ENCODE results near the gene CNTROB. TPM values are rescaled to one million over a fixed set of nuclear protein-coding genes. Genes with fewer than 3 reads are reported as not detected.
"Not testable (repeated sequence)": the region's sequence is repeated elsewhere in the genome, so short reads cannot be mapped to it uniquely, and the experiment has no call there.

The CNTROB gene
- total RNA-seq, 2 donors from 2014 or later: 23.9 to 40.6 TPM

DNA sequence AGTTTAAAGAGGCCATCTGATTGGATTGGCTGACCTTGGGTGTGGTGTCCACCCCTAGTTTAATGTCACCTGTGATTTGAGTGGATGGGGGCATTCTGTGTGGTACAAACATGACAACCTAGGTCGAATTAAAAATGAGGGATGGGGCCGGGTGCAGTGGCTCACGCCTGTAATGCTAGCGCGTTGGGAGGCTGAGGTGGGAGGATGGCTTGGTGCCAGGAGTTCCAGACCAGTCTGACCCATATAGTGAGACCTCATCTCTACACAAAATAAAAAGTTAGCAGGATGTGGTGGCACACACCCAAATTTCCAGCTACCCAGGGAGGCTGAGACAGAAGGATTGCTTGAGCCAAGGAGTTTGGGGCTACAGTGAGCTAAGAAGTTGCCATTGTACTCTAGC is 14.4 kb downstream of the CNTROB start:
- Histone ChIP-seq H3K4me3 (no peak overlapping the region), H3K9ac (ENCODE audit: low read depth in 2 of 2, low read length in 2 of 2) (no peak overlapping the region), H3K9me3 (no peaks in the 10 kb centered on the region), H3K27ac (no peak overlapping the region), H3K36me3 (peaks cover 8% of the 10 kb centered on the region), H3K27me3 (no peaks in the 10 kb centered on the region), H3K4me1 (no peaks in the 10 kb centered on the region)
- no peak for DNase-seq
- intact Hi-C loops (cut with DNase I): no loop called here
- TF ChIP-seq, protein P1, sequence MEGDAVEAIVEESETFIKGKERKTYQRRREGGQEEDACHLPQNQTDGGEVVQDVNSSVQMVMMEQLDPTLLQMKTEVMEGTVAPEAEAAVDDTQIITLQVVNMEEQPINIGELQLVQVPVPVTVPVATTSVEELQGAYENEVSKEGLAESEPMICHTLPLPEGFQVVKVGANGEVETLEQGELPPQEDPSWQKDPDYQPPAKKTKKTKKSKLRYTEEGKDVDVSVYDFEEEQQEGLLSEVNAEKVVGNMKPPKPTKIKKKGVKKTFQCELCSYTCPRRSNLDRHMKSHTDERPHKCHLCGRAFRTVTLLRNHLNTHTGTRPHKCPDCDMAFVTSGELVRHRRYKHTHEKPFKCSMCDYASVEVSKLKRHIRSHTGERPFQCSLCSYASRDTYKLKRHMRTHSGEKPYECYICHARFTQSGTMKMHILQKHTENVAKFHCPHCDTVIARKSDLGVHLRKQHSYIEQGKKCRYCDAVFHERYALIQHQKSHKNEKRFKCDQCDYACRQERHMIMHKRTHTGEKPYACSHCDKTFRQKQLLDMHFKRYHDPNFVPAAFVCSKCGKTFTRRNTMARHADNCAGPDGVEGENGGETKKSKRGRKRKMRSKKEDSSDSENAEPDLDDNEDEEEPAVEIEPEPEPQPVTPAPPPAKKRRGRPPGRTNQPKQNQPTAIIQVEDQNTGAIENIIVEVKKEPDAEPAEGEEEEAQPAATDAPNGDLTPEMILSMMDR (IDR thresholded peaks at IDR 0.05): no peak

DNA sequence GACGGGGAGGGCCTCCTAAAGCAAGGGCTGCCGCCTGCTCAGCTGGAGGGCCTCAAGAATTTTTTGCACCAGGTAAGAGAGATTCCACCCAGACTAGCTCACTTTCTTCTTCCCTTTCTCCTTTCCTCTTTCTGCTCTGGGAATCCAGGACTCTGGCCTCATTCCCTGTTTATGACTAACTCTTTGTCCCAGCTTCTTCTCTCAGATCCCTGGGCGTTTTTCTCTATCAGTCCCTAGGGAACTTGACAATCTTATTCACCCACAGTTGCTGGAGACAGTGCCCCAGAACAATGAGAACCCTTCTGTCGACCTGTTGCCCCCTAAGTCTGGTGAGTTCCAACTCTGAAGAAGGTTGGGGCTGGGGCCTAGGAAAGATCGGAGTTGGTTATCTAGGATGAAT is 15.6 kb downstream of the CNTROB start:
- Histone ChIP-seq H3K36me3 (peaks cover 8% of the 10 kb centered on the region), H3K27ac (no peak overlapping the region), H3K9ac (ENCODE audit: low read depth in 2 of 2, low read length in 2 of 2) (no peak overlapping the region), H3K9me3 (no peaks in the 10 kb centered on the region), H3K27me3 (no peaks in the 10 kb centered on the region), H3K4me1 (no peaks in the 10 kb centered on the region), H3K4me3 (no peak overlapping the region)
- intact Hi-C loops (cut with DNase I): no loop called here
- no peak for DNase-seq
- TF ChIP-seq, protein P1 (IDR thresholded peaks at IDR 0.05): no peak

DNA sequence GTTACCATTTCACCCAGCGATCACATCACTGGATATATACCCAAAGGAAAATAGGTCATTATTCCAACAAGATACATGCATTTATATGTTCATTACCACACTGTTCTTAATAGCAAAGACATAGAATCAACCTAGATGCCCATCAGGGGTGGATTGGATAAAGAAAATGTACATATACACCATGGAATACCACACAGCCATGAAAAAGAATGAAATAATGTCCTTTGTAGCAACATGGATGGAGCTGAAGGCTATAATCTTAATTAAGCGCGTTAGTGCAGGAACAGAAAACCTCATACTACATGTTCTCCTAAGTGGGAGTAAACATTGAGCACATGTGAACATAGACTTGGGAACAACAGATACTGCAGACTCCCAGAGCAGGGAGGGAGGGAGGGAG is 18.6 kb downstream of the CNTROB start:
- Histone ChIP-seq H3K4me1 (no peaks in the 10 kb centered on the region), H3K4me3 (no peak overlapping the region), H3K9ac (ENCODE audit: low read depth in 2 of 2, low read length in 2 of 2) (no peak overlapping the region), H3K27ac (no peak overlapping the region), H3K27me3 (no peaks in the 10 kb centered on the region), H3K9me3 (no peaks in the 10 kb centered on the region), H3K36me3 (peaks cover 8% of the 10 kb centered on the region)
- intact Hi-C loops (cut with DNase I): no loop called here
- TF ChIP-seq, protein P1 (IDR thresholded peaks at IDR 0.05): no peak
- DNase-seq: no peak

DNA sequence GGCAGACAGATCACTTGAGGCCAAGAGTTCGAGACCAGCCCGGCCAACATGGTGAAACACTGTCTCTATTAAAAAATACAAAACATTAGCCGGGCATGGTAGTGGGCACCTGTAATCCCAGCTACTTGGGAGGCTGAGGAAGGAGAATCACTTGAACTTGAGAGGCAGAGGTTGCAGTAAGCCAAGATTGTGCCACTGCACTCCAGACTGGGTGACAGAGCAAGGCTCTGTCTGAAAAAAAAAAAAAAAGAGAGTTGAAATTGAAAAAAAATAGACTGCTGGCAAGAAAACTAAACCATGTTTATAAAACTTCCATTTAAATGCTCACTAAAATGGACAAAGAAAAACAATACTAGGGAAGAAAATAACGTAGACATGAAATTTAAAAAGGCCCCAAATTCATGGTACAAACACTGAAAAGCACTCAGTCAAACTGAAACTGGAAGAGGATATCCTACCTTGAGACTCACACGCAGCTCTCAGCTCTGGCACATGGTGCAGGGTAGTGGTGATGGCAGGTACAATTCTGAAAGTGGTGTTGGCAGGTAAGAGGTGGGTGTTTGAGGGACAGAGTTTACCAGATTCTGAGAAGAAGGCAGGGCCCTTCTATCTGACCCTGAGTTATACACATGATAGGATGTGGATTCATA is 19.3 kb downstream of the CNTROB start:
- no peak overlapping the region for H3K4me3 ChIP-seq
- H3K9me3 ChIP-seq: no peaks in the 10 kb centered on the region
- peaks cover 8% of the 10 kb centered on the region for H3K36me3 ChIP-seq
- H3K9ac ChIP-seq (ENCODE audit: low read depth in 2 of 2, low read length in 2 of 2): no peak overlapping the region
- TF ChIP-seq, protein P1 (IDR thresholded peaks at IDR 0.05): no peak
- intact Hi-C loops (cut with DNase I): no loop called here
- H3K4me1 ChIP-seq: no peaks in the 10 kb centered on the region
- no peak for DNase-seq
- no peak overlapping the region for H3K27ac ChIP-seq
- no peaks in the 10 kb centered on the region for H3K27me3 ChIP-seq

DNA sequence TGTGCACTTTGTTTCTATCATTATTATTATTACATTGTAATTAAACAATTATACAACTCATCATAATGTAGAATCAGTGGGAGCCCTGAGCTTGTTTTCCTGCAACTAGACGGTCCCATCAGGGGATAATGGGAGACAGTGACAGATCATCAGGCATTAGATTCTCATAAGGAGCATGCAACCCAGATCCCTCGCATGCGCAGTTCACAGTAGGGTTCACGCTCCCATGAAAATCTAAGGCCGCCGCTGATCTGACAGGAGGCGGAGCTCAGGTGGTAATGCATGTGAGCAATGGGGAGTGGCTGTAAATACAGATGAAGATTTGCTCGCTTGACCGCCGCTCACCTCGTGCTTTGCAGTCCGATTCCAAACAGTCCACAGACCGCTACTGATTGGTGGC is 21.3 kb downstream of the CNTROB start:
- H3K27ac ChIP-seq; H3K36me3 ChIP-seq; H3K4me1 ChIP-seq; DNase-seq; H3K27me3 ChIP-seq; H3K9me3 ChIP-seq; intact Hi-C loops (cut with DNase I); H3K9ac ChIP-seq (ENCODE audit: low read depth in 2 of 2, low read length in 2 of 2); H3K4me3 ChIP-seq: not testable (repeated sequence)

DNA sequence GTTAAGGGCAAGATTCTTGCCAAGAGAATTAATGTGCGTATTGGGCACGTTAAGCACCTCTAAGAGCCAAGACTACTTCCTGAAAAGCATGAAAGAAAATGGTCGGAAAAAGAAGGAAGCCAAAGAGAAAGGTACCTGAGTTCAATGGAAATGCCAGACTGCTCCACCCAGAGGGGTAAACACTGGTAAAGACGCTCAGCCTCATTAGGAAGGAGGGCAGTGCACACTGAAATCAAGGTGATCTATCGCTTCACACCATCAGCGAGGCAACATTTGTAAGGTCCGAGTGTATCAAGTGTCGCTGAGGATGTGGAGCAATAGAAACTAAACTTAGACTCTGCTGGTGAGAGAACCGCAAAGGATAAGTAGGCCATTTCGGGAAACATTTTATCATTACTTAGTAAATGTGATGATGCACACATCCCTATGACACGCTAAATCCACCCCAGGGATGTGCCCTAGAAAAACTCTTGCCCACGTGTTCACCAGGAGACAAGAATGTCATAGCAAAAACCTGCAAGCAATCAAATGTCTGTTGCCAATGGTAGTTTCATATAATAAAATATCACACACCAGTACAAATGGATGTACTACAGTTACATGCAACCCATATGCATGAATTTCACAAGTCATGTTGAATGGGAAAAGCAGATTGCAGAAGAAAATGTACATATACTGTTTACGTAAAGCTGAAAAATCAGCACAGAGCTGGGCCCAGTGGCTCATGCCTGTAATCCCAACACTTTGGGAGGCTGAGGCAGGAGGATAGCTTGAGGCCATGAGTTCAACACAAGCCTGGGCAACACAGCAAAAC is 23.6 kb downstream of the CNTROB start:
- no peaks in the 10 kb centered on the region for H3K4me1 ChIP-seq
- no peak for DNase-seq
- TF ChIP-seq, protein P1 (IDR thresholded peaks at IDR 0.05): no peak
- H3K36me3 ChIP-seq: no peaks in the 10 kb centered on the region
- H3K27me3 ChIP-seq: no peaks in the 10 kb centered on the region
- H3K27ac ChIP-seq: no peak overlapping the region
- no peak overlapping the region for H3K4me3 ChIP-seq
- intact Hi-C loops (cut with DNase I): no loop called here
- no peaks in the 10 kb centered on the region for H3K9me3 ChIP-seq
- no peak overlapping the region for H3K9ac ChIP-seq (ENCODE audit: low read depth in 2 of 2, low read length in 2 of 2)

All from colonic mucosa (tissue), 4 donors.